ENCODE measurements around the gene FBXO27.
A peak's percentile ranks its signal among the peaks of the same experiment; 100 is the strongest.
"Not testable (repeated sequence)": the region's sequence is repeated elsewhere in the genome, so short reads cannot be mapped to it uniquely, and the experiment has no call there.

The FBXO27 gene

GRCh38 chr19:39032063-39032918 is at the start of gene FBXO27:
Gene FBXO27 (minus strand): TSS chr19:39032549. CDS start chr19:39032227, 322 bp downstream.
- DNase-seq (ENCODE audit: low spot score): no peak

- DNase-seq (ENCODE audit: low spot score): no peak
Observed at GRCh38 chr19:39080431-39080830, 48.1 kb upstream of the FBXO27 start.

- DNase-seq (ENCODE audit: low spot score): no peak
Observed at GRCh38 chr19:39078436-39079200, 46.3 kb upstream of the FBXO27 start.

GRCh38 chr19:39077323-39077722 is 45.0 kb upstream of the FBXO27 start:
- DNase-seq (ENCODE audit: low spot score): no peak

- no peak for DNase-seq (ENCODE audit: low spot score)
Observed at GRCh38 chr19:39074942-39075341, 42.6 kb upstream of the FBXO27 start.

- no peak for DNase-seq (ENCODE audit: low spot score)
Observed at GRCh38 chr19:39074205-39074692, 41.9 kb upstream of the FBXO27 start.

GRCh38 chr19:39070888-39071287 is 38.5 kb upstream of the FBXO27 start:
- DNase-seq (ENCODE audit: low spot score): no peak

GRCh38 chr19:39068259-39068658 is 35.9 kb upstream of the FBXO27 start:
- not testable (repeated sequence) for DNase-seq (ENCODE audit: low spot score)

- no peak for DNase-seq (ENCODE audit: low spot score)
Observed at GRCh38 chr19:39067104-39067503, 34.8 kb upstream of the FBXO27 start.

- no peak for DNase-seq (ENCODE audit: low spot score)
Observed at GRCh38 chr19:39065928-39066327, 33.6 kb upstream of the FBXO27 start.

- DNase-seq (ENCODE audit: low spot score): no peak
Observed at GRCh38 chr19:39064405-39064804, 32.1 kb upstream of the FBXO27 start.

- no peak for DNase-seq (ENCODE audit: low spot score)
Observed at GRCh38 chr19:39060171-39060570, 27.8 kb upstream of the FBXO27 start.

- no peak for DNase-seq (ENCODE audit: low spot score)
Observed at GRCh38 chr19:39059302-39059701, 27.0 kb upstream of the FBXO27 start.

GRCh38 chr19:39057615-39058014 is 25.3 kb upstream of the FBXO27 start:
- no peak for DNase-seq (ENCODE audit: low spot score)

- DNase-seq (ENCODE audit: low spot score): no peak
Observed at GRCh38 chr19:39054091-39054470, 21.7 kb upstream of the FBXO27 start.

GRCh38 chr19:39053276-39054090 is 21.1 kb upstream of the FBXO27 start:
- DNase-seq (ENCODE audit: low spot score): no peak

- no peak for DNase-seq (ENCODE audit: low spot score)
Observed at GRCh38 chr19:39052846-39053245, 20.5 kb upstream of the FBXO27 start.

- peak; percentile 65 for DNase-seq (ENCODE audit: low spot score)
Observed at GRCh38 chr19:39052243-39052746, 19.9 kb upstream of the FBXO27 start.

- no peak for DNase-seq (ENCODE audit: low spot score)
Observed at GRCh38 chr19:39047073-39047472, 14.7 kb upstream of the FBXO27 start.

GRCh38 chr19:39046037-39046821 is 13.9 kb upstream of the FBXO27 start:
- DNase-seq (ENCODE audit: low spot score): no peak

- no peak for DNase-seq (ENCODE audit: low spot score)
Observed at GRCh38 chr19:39045506-39045905, 13.2 kb upstream of the FBXO27 start.

Data from CD4-positive, alpha-beta T cell treated with Interleukin-6 at 100 ng/mL for 8 hours (primary cell).